Tibial nerve (tissue), 4 donors: ENCODE data around the gene BMP10. TPM values are rescaled to one million over a fixed set of nuclear protein-coding genes. Genes with fewer than 3 reads are reported as not detected.
A peak's percentile ranks its signal among the peaks of the same experiment; 100 is the strongest.

ENCODE experiments used
- DNase-seq, 2 donors: peaks; one replicate each; pipeline ENCODE4 v3.0.0-alpha.2; 2019; ENCODE audit warnings: low spot score in 2 of 2
- H3K27ac ChIP-seq, 4 donors: fragments of 200-600 bp; sonication (generic) in 3 of 4; one replicate each; pipeline ENCODE4 v1.5.1; 2017 to 2019; ENCODE audit warnings: mild to moderate bottlenecking in 1 of 4
- H3K27me3 ChIP-seq, 2 donors: fragments of 200-600 bp; sonication (generic) in 1 of 2; one replicate each; pipeline versions ENCODE4 v1.5.1 to v1.6.0; 2017 to 2019
- H3K36me3 ChIP-seq, 3 donors: fragments of 200-600 bp; sonication (generic); one replicate each; pipeline ENCODE4 v1.5.1; 2018 to 2019
- H3K4me1 ChIP-seq, 4 donors: fragments of 200-600 bp; sonication (generic) in 3 of 4; one replicate each; pipeline ENCODE4 v1.5.1; 2017 to 2019
- H3K4me3 ChIP-seq, 4 donors: fragments of 200-600 bp; sonication (generic) in 3 of 4; one replicate each; pipeline ENCODE4 v1.5.1; 2017 to 2019; ENCODE audit warnings: mild to moderate bottlenecking in 1 of 4, moderate library complexity in 1 of 4
- H3K9me3 ChIP-seq, 4 donors: fragments of 200-600 bp; sonication (generic) in 3 of 4; one replicate each; pipeline ENCODE4 v1.5.1; 2017 to 2019
- CTCF ChIP-seq, 5 experiments: fragments of 200-600 bp in 3 of 5; fragments of 450-650 bp in 2 of 5; sonication (generic) in 3 of 5; IDR thresholded peaks; one replicate each; pipeline ENCODE4 v1.5.1; 2016 to 2019; ENCODE audit warnings: antibody characterized with exemption in 5 of 5, mild to moderate bottlenecking in 3 of 5, moderate library complexity in 2 of 5
- EP300 ChIP-seq, 2 donors: sonication (generic); formaldehyde crosslinking; IDR thresholded peaks; one replicate each; pipeline ENCODE4 v1.6.1; 2017; ENCODE audit warnings: antibody characterized with exemption in 2 of 2, mild to moderate bottlenecking in 1 of 2
- POLR2A ChIP-seq, 2 donors: fragments of 450-650 bp; IDR thresholded peaks; one replicate each; pipeline ENCODE4 v1.6.1; 2017; ENCODE audit warnings: antibody characterized with exemption in 2 of 2, mild to moderate bottlenecking in 2 of 2, moderate library complexity in 2 of 2
- WGBS, 2 donors: methylation state at CpG; one replicate each; pipeline ENCODE4 v1.1.5; 2018; 5-methylcytosine and 5-hydroxymethylcytosine counted together
- total RNA-seq, 4 donors: library from RNA; depleted of rRNA; stranded (reverse); fragments of >200 nt; gene quantifications; one replicate each; pipeline ENCODE4 v1.1.0, GENCODE V29; 2016

Gene BMP10
- total RNA-seq, 4 donors from 2014 or later = not detected

GRCh38 chr2:68828887-68829708 lies 42.1 kb downstream of the BMP10 start:
- H3K27ac ChIP-seq = peak overlapping the region in 3 of 4 donors; percentile 72 to 87 (median 79)
- H3K4me1 ChIP-seq = peaks cover 0 to 52% (median 41%) of the 10 kb centered on the region in 4 donors
- peak; percentile 92 to 98 for DNase-seq
- WGBS, 2 donors = 0 to 3% methylated on average over 10 of the region's 10 CpGs
- H3K4me3 ChIP-seq = no peak overlapping the region
- no peaks in the 10 kb centered on the region for H3K36me3 ChIP-seq
- no peaks in the 10 kb centered on the region for H3K9me3 ChIP-seq
- TF ChIP-seq EP300 (IDR thresholded peaks at IDR 0.05) (peak; percentile 79 to 97), POLR2A (IDR thresholded peaks at IDR 0.05) (no peak), CTCF (IDR thresholded peaks at IDR 0.05) (peak in 2 of 5 experiments; percentile 31 to 38)
- no peaks in the 10 kb centered on the region for H3K27me3 ChIP-seq

GRCh38 chr2:68827666-68828065 lies 43.5 kb downstream of the BMP10 start:
- 89 to 96% methylated on average over 4 of the region's 4 CpGs for WGBS, 2 donors
- Histone ChIP-seq H3K4me1 (peaks cover 0 to 50% (median 39%) of the 10 kb centered on the region in 4 donors), H3K27ac (peak overlapping the region in 1 of 4 donors; percentile 79), H3K4me3 (no peak overlapping the region), H3K9me3 (no peaks in the 10 kb centered on the region), H3K36me3 (no peaks in the 10 kb centered on the region), H3K27me3 (no peaks in the 10 kb centered on the region)
- TF ChIP-seq CTCF (IDR thresholded peaks at IDR 0.05) (no peak), EP300 (IDR thresholded peaks at IDR 0.05) (no peak), POLR2A (IDR thresholded peaks at IDR 0.05) (no peak)
- DNase-seq = no peak

- TF ChIP-seq POLR2A (IDR thresholded peaks at IDR 0.05) (no peak), EP300 (IDR thresholded peaks at IDR 0.05) (no peak), CTCF (IDR thresholded peaks at IDR 0.05) (no peak)
- H3K27ac ChIP-seq = no peak overlapping the region
- H3K4me1 ChIP-seq = peaks cover 0 to 32% (median 23%) of the 10 kb centered on the region in 4 donors
- no peaks in the 10 kb centered on the region for H3K27me3 ChIP-seq
- no peak for DNase-seq
- no peak overlapping the region for H3K4me3 ChIP-seq
- H3K9me3 ChIP-seq = no peaks in the 10 kb centered on the region
- no peaks in the 10 kb centered on the region for H3K36me3 ChIP-seq
- 79 to 80% methylated on average over 5 of the region's 5 CpGs for WGBS, 2 donors
These were observed 45.3 kb downstream of the BMP10 start for GRCh38 chr2:68825866-68826265.

- no peak for DNase-seq
- no peak overlapping the region for H3K27ac ChIP-seq
- 53 to 58% methylated on average over 2 of the region's 2 CpGs for WGBS, 2 donors
These were observed 46.4 kb downstream of the BMP10 start for GRCh38 chr2:68824831-68825230.

More at GRCh38 chr2:68824831-68825230, 46.4 kb downstream of the BMP10 start:
- Histone ChIP-seq H3K36me3 (no peaks in the 10 kb centered on the region), H3K27me3 (no peaks in the 10 kb centered on the region), H3K9me3 (no peaks in the 10 kb centered on the region), H3K4me3 (no peak overlapping the region), H3K4me1 (peaks cover 0 to 24% (median 18%) of the 10 kb centered on the region in 4 donors)
- TF ChIP-seq CTCF (IDR thresholded peaks at IDR 0.05) (no peak), EP300 (IDR thresholded peaks at IDR 0.05) (no peak), POLR2A (IDR thresholded peaks at IDR 0.05) (no peak)
